SU-DHL-6 (cell line): ENCODE measurements around the gene SLC35E4.

Experiments used
- H2AFZ ChIP-seq: fragments of 200-600 bp; sonication (generic); 2 replicates; pipeline ENCODE4 v1.6.1; 2014; ENCODE audit warnings: low read depth, mild to moderate bottlenecking, moderate library complexity, mixed read lengths, antibody characterized with exemption, low read length; ENCODE audit not compliant: severe bottlenecking
- H3F3A ChIP-seq: fragments of 200-600 bp; shearing (Covaris generic); 2 replicates; pipeline ENCODE4 v1.6.0; 2016; ENCODE audit warnings: antibody characterized with exemption, mild to moderate bottlenecking; ENCODE audit not compliant: insufficient read depth
- H3K27ac ChIP-seq: fragments of 200-600 bp; sonication (generic); 2 replicates; pipeline ENCODE4 v1.5.1; 2016; ENCODE audit warnings: low read depth, mild to moderate bottlenecking, low read length, moderate library complexity, mixed read lengths
- H3K27me3 ChIP-seq: fragments of 200-600 bp; sonication (generic), shearing (Covaris generic); 2 replicates; pipeline ENCODE4 v1.6.0; 2014; ENCODE audit warnings: mild to moderate bottlenecking, low read length
- H3K36me3 ChIP-seq: fragments of 200-600 bp; sonication (generic); 2 replicates; pipeline ENCODE4 v1.6.1; 2014; ENCODE audit warnings: mild to moderate bottlenecking, low read length, mixed read lengths
- H3K4me2 ChIP-seq: fragments of 300-600, 200-600 bp; shearing (Covaris generic), sonication (generic); 2 replicates; pipeline ENCODE4 v1.6.0; 2014; ENCODE audit warnings: low read length, low read depth, mild to moderate bottlenecking; ENCODE audit not compliant: poor library complexity, severe bottlenecking
- H3K4me3 ChIP-seq: fragments of 200-600 bp; sonication (generic); 2 replicates; pipeline ENCODE4 v1.5.1; 2014; ENCODE audit warnings: antibody characterized with exemption, low read length, mild to moderate bottlenecking, mixed read lengths; ENCODE audit not compliant: insufficient read depth, poor library complexity, severe bottlenecking
- H3K79me2 ChIP-seq: fragments of 200-600 bp; sonication (generic); 2 replicates; pipeline ENCODE4 v1.6.1; 2014; ENCODE audit warnings: mild to moderate bottlenecking, low read length, moderate library complexity; ENCODE audit not compliant: insufficient read depth
- H3K9ac ChIP-seq: fragments of 200-600 bp; sonication (generic); 2 replicates; pipeline ENCODE4 v1.7.0; 2014; ENCODE audit warnings: mild to moderate bottlenecking, low read length
- H3K9me2 ChIP-seq: fragments of 200-600 bp; sonication (generic); replicated peaks from 2 replicates; pipeline ENCODE4 v1.6.1; 2014; ENCODE audit warnings: low read length; ENCODE audit not compliant: insufficient read depth
- H3K9me3 ChIP-seq: fragments of 200-600 bp; sonication (generic); 2 replicates; pipeline ENCODE4 v1.6.1; 2014; ENCODE audit warnings: low read length, mixed read lengths; ENCODE audit not compliant: insufficient read depth
- H4K20me1 ChIP-seq: fragments of 200-600 bp; sonication (generic); 2 replicates; pipeline ENCODE4 v1.6.1; 2014; ENCODE audit warnings: low read depth, mild to moderate bottlenecking, antibody characterized with exemption, low read length, moderate library complexity, mixed read lengths
- CTCF ChIP-seq: fragments of 200-600 bp; sonication (generic); IDR thresholded peaks from one replicate; pipeline ENCODE4 v1.5.1; 2017; ENCODE audit warnings: antibody characterized with exemption, mild to moderate bottlenecking, low read length, moderate library complexity; ENCODE audit not compliant: insufficient read depth, poor library complexity, severe bottlenecking
- EZH2phosphoT487 ChIP-seq: fragments of 200-600 bp; sonication (generic), shearing (Covaris generic); conservative IDR thresholded peaks from 2 replicates; pipeline ENCODE4 v1.6.1; 2018; ENCODE audit warnings: mild to moderate bottlenecking, antibody characterized with exemption, low read length, moderate library complexity, mixed read lengths

SLC35E4 gene

GRCh38 chr22:30603801-30604200, 31.8 kb upstream of the SLC35E4 start:
- no peak overlapping the region for H3K4me3 ChIP-seq
- H3K9me2 ChIP-seq = no peaks in the 10 kb centered on the region
- H3K4me2 ChIP-seq = no peak overlapping the region
- H4K20me1 ChIP-seq = no peaks in the 10 kb centered on the region
- H3K27ac ChIP-seq = no peak overlapping the region
- no peaks in the 10 kb centered on the region for H3F3A ChIP-seq
- H3K79me2 ChIP-seq = no peaks in the 10 kb centered on the region
- TF ChIP-seq CTCF (no peak), EZH2phosphoT487 (no peak)
- H3K9ac ChIP-seq = no peak overlapping the region
- no peak overlapping the region for H2AFZ ChIP-seq
- H3K36me3 ChIP-seq = no peaks in the 10 kb centered on the region
- H3K9me3 ChIP-seq = no peaks in the 10 kb centered on the region
- no peaks in the 10 kb centered on the region for H3K27me3 ChIP-seq

GRCh38 chr22:30604723-30605122, 30.9 kb upstream of the SLC35E4 start:
- Histone ChIP-seq H3K27ac (no peak overlapping the region), H3K9me2 (no peaks in the 10 kb centered on the region), H3F3A (no peaks in the 10 kb centered on the region), H3K79me2 (no peaks in the 10 kb centered on the region), H3K4me3 (no peak overlapping the region), H3K9me3 (no peaks in the 10 kb centered on the region), H4K20me1 (no peaks in the 10 kb centered on the region), H3K36me3 (no peaks in the 10 kb centered on the region), H2AFZ (no peak overlapping the region), H3K9ac (no peak overlapping the region), H3K4me2 (no peak overlapping the region), H3K27me3 (no peaks in the 10 kb centered on the region)
- TF ChIP-seq CTCF (no peak), EZH2phosphoT487 (no peak)

GRCh38 chr22:30605449-30606110, 30.0 kb upstream of the SLC35E4 start:
- no peaks in the 10 kb centered on the region for H3K79me2 ChIP-seq
- H3K9ac ChIP-seq = no peak overlapping the region
- no peaks in the 10 kb centered on the region for H3K9me2 ChIP-seq
- H2AFZ ChIP-seq = no peak overlapping the region
- no peak overlapping the region for H3K4me2 ChIP-seq
- H3F3A ChIP-seq = no peaks in the 10 kb centered on the region
- H3K27me3 ChIP-seq = no peaks in the 10 kb centered on the region
- H3K9me3 ChIP-seq = no peaks in the 10 kb centered on the region
- H3K27ac ChIP-seq = no peak overlapping the region
- H3K36me3 ChIP-seq = no peaks in the 10 kb centered on the region
- no peaks in the 10 kb centered on the region for H4K20me1 ChIP-seq
- TF ChIP-seq CTCF (peak; percentile 40), EZH2phosphoT487 (no peak)
- H3K4me3 ChIP-seq = no peak overlapping the region
